Subcutaneous adipose tissue (tissue), 4 donors: ENCODE data around the gene KCNIP4. TPM values are rescaled to one million over a fixed set of nuclear protein-coding genes. Genes with fewer than 3 reads are reported as not detected.

Experiments used
- CTCF ChIP-seq: fragments of 450-650 bp; IDR thresholded peaks from one replicate; pipeline ENCODE4 v1.5.1; 2016; ENCODE audit warnings: low read depth, mild to moderate bottlenecking, control low read depth, antibody characterized with exemption, moderate library complexity
- total RNA-seq, 4 donors: library from RNA; depleted of rRNA; stranded (reverse); fragments of >200 nt; gene quantifications; one replicate each; pipeline ENCODE4 v1.1.0, GENCODE V29; 2016

The KCNIP4 gene
- total RNA-seq, 4 donors from 2014 or later, result 0.34 TPM; not detected in 3

- no peak for TF ChIP-seq CTCF
Observed at GRCh38 chr4:21901831-21902230, 46.7 kb downstream of the KCNIP4 start.

DNA sequence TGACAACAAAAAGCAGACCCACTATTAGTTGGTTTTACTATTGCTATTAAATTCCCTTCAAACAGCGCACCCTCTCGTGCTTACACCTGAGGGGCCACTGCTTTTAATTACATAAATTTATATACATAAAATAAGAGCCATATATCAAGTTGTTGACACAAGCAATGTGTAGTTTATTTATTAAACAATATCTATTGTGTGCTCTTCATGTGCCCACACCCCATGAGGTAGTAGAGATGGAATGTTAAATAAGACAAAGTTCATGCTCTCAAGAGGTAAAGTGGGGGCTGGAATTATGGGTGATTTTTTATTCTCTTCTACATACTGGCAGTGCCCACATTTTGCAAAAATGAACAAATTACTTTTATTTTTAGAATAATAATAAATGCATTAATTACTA lies 47.3 kb downstream of the KCNIP4 start:
- no peak for TF ChIP-seq CTCF

- no peak for TF ChIP-seq CTCF
Observed at GRCh38 chr4:21900211-21900610, 48.4 kb downstream of the KCNIP4 start.

DNA sequence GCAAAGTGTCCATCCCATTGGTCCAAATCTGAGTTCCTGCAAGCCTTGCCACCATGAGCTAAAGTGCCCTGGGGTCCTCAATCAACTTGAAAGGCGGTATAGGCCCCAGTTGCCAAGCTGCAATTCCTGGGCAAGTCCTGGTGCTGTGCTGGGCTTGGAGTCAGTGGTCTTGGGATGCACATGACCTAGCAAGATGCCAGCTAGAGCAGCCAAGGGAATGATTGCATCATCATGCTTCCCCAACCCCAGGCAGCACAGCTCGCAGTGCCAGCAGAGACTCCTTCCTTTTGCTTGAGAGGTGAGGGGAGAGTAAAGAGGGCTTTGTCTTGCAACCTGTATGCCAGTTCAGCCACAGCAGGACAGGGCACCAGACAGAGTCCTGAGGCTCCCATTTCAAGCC lies 50.5 kb downstream of the KCNIP4 start:
- no peak for TF ChIP-seq CTCF

DNA sequence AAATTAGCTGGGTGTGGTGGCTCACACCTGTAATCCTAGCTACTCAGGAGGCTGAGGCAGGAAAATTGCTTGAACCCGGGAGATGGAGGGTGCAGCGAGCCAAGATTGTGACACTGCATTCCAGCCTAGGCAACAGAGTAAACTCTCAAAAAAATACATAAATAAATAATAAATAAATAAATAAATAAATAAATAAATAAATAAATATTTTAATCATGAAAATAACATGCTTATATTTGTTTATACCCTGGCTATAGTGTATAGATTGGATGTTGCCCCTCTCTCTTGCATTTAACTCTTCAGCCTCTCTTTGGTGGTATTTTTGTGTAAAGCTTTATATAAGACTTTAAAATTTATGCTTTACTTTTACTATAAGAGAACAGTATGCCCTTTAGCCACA lies 51.8 kb downstream of the KCNIP4 start:
- TF ChIP-seq CTCF, result no peak

DNA sequence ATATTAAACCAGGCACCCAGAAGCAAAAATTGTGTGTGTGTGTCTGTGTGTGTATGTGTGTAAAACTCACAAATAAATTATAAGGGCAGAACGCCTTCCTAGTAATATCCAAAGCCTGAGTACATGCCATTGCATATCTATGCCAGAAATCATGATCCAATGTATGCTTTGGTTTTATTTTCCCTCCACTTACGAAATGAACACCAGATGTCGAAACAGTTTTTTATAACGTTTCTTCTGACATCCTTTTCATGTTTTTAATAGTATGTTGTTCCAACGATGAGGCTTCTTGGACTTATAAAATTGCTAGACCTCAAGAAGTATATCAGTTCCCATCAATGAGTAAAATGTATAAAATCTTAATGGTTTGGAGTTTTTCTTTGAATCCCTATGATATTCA lies 55.4 kb downstream of the KCNIP4 start:
- no peak for TF ChIP-seq CTCF

- no peak for TF ChIP-seq CTCF
Observed at GRCh38 chr4:21890231-21890630, 58.3 kb downstream of the KCNIP4 start.
